HG02623 (cell line): ENCODE measurements around the gene GPR50.

Experiments
- ATAC-seq: cut with Tn5 transposase; IDR thresholded peaks from one replicate; pipeline ENCODE4 v1.9.1; 2021; ENCODE audit warnings: moderate library complexity; ENCODE audit not compliant: unreplicated experiment

The GPR50 gene

GRCh38 chrX:151226941-151227340 lies 50.6 kb downstream of the GPR50 start:
- ATAC-seq: no peak

- ATAC-seq: no peak
These were observed 51.2 kb downstream of the GPR50 start for GRCh38 chrX:151227627-151228026.

- ATAC-seq: no peak
These were observed 52.6 kb downstream of the GPR50 start for GRCh38 chrX:151228935-151229334.
